Ishikawa (cell line): Measurements from ENCODE around the gene EIF3L.

Experiments
- RAD21 ChIP-seq: IDR thresholded peaks from 2 replicates; pipeline ENCODE4 v1.6.1; 2012; ENCODE audit warnings: low read depth
- TAF1 ChIP-seq: IDR thresholded peaks from 2 replicates; pipeline ENCODE4 v1.6.1; 2012; ENCODE audit warnings: low read depth, mild to moderate bottlenecking
- YY1 ChIP-seq: IDR thresholded peaks from 2 replicates; pipeline ENCODE4 v1.6.1; 2012; ENCODE audit warnings: low read depth
- TF ChIP-seq, protein P1 (sequence below): IDR thresholded peaks from 2 replicates; pipeline ENCODE4 v1.6.1; 2012
- TF ChIP-seq, protein P2 (sequence below): IDR thresholded peaks from 2 replicates; pipeline ENCODE4 v1.6.1; 2012; ENCODE audit warnings: low read depth, mild to moderate bottlenecking

DNA sequence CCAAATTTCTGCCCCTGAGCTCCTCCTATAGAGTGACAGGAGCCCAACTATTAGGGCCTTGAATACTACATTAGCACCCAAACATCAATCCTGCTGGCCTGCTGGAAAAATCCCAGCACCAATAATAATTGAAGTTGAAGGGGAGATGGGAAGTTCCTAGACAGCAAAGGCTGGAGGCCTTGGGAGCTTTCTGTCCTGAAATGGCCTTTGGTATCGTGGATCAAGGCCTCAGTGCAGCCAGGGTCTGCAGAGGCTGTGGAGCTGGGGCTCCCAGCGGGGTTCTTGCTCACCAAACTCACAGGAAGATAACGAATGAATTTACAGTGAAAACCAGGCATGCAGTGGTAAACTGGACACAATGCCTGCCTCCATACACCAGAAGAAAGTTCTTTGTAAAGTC is 47.7 kb downstream of the EIF3L start:
- no peak for TF ChIP-seq RAD21
- TF ChIP-seq, protein P1, sequence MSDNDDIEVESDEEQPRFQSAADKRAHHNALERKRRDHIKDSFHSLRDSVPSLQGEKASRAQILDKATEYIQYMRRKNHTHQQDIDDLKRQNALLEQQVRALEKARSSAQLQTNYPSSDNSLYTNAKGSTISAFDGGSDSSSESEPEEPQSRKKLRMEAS = no peak
- TF ChIP-seq YY1 = no peak
- no peak for TF ChIP-seq TAF1
- TF ChIP-seq, protein P2, sequence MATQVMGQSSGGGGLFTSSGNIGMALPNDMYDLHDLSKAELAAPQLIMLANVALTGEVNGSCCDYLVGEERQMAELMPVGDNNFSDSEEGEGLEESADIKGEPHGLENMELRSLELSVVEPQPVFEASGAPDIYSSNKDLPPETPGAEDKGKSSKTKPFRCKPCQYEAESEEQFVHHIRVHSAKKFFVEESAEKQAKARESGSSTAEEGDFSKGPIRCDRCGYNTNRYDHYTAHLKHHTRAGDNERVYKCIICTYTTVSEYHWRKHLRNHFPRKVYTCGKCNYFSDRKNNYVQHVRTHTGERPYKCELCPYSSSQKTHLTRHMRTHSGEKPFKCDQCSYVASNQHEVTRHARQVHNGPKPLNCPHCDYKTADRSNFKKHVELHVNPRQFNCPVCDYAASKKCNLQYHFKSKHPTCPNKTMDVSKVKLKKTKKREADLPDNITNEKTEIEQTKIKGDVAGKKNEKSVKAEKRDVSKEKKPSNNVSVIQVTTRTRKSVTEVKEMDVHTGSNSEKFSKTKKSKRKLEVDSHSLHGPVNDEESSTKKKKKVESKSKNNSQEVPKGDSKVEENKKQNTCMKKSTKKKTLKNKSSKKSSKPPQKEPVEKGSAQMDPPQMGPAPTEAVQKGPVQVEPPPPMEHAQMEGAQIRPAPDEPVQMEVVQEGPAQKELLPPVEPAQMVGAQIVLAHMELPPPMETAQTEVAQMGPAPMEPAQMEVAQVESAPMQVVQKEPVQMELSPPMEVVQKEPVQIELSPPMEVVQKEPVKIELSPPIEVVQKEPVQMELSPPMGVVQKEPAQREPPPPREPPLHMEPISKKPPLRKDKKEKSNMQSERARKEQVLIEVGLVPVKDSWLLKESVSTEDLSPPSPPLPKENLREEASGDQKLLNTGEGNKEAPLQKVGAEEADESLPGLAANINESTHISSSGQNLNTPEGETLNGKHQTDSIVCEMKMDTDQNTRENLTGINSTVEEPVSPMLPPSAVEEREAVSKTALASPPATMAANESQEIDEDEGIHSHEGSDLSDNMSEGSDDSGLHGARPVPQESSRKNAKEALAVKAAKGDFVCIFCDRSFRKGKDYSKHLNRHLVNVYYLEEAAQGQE = no peak
